CD4-positive, alpha-beta T cell (primary cell): ENCODE results near the gene NEK1. TPM values are rescaled to one million over a fixed set of nuclear protein-coding genes. Genes with fewer than 3 reads are reported as not detected.

ENCODE experiments used
- ATAC-seq: fragments of 200-7000 bp; cut with Tn5 transposase; one replicate; pipeline ENCODE4 v1.10.0; 2022; ENCODE audit warnings: mild to moderate bottlenecking; ENCODE audit not compliant: poor library complexity
- CTCF ChIA-PET: fragments of 350-600 bp; sonication (Branson Sonifier 250); formaldehyde crosslinking; loops from one replicate; lab custom pipeline; 2021; ENCODE audit warnings: antibody characterized with exemption, inconsistent platforms; lab: Charles Lee
- POLR2A ChIA-PET: fragments of 350-600 bp; sonication (Branson Sonifier 250); formaldehyde crosslinking; loops from one replicate; lab custom pipeline; 2021; ENCODE audit warnings: antibody characterized with exemption, inconsistent platforms; lab: Charles Lee
- DNase-seq, 14 experiments: peaks; one replicate each; pipeline ENCODE4 v3.0.0-alpha.2; 2013 to 2020; ENCODE audit warnings: mixed read lengths in 2 of 14
- H3K27ac ChIP-seq, 2 donors: one replicate each; pipeline versions ENCODE4 v1.5.1 to v1.7.0; 2013; ENCODE audit warnings: low read length in 2 of 2, low read depth in 1 of 2, mild to moderate bottlenecking in 1 of 2
- H3K27me3 ChIP-seq, 2 experiments: 1 replicate in 1 of 2; 2 replicates in 1 of 2; pipeline versions ENCODE4 v1.6.1 to v1.7.0; 2013; ENCODE audit warnings: low read length in 2 of 2, control low read depth in 1 of 2, mild to moderate bottlenecking in 1 of 2, moderate library complexity in 1 of 2; ENCODE audit not compliant: insufficient read depth in 2 of 2, control insufficient read depth in 1 of 2
- H3K36me3 ChIP-seq: one replicate; pipeline ENCODE4 v1.6.1; 2013; ENCODE audit warnings: low read length, control low read depth; ENCODE audit not compliant: insufficient read depth
- H3K4me1 ChIP-seq: one replicate; pipeline ENCODE4 v1.6.1; 2013; ENCODE audit warnings: low read length, control low read depth; ENCODE audit not compliant: insufficient read depth
- H3K4me3 ChIP-seq: one replicate; pipeline ENCODE4 v1.5.1; 2013; ENCODE audit warnings: mild to moderate bottlenecking, low read length, moderate library complexity
- H3K9me3 ChIP-seq, 2 experiments: 1 replicate in 1 of 2; 2 replicates in 1 of 2; pipeline versions ENCODE4 v1.6.1 to v1.7.0; 2013; ENCODE audit warnings: low read length in 2 of 2, mild to moderate bottlenecking in 2 of 2, control low read depth in 1 of 2, moderate library complexity in 1 of 2; ENCODE audit not compliant: control insufficient read depth in 1 of 2, insufficient read depth in 1 of 2
- H3K27ac Mint-ChIP-seq: one replicate; pipeline ENCODE4 v1.8.0; 2020; ENCODE audit warnings: mixed read lengths
- H3K27me3 Mint-ChIP-seq: one replicate; pipeline ENCODE4 v1.8.0; 2021; ENCODE audit warnings: mixed read lengths
- H3K36me3 Mint-ChIP-seq: one replicate; pipeline ENCODE4 v1.8.0; 2021; ENCODE audit warnings: low read depth, mixed read lengths
- H3K4me1 Mint-ChIP-seq: one replicate; pipeline ENCODE4 v1.8.0; 2021; ENCODE audit warnings: low read depth, mixed read lengths
- H3K4me3 Mint-ChIP-seq: one replicate; pipeline ENCODE4 v1.8.0; 2020; ENCODE audit warnings: mild to moderate bottlenecking, mixed read lengths
- H3K9me3 Mint-ChIP-seq: one replicate; pipeline ENCODE4 v1.8.0; 2020; ENCODE audit warnings: mixed read lengths
- intact Hi-C, 2 experiments: fragments of 100-400 bp; cut with DNase I in 1 of 2; cut with micrococcal nuclease in 1 of 2; formaldehyde crosslinking; loops; one replicate each; pipeline versions ENCODE4 v1.15.1 to v1.9.0; 2023 to 2025; cut with DNase I, micrococcal nuclease
- total RNA-seq, 174 experiments: library from RNA in 2 of 174; stranded (reverse) in 2 of 174; gene quantifications; one replicate each; pipeline ENCODE4 v1.2.3 and lab custom pipeline; 2021 to 2026
- TF ChIP-seq, protein P1 (sequence below): fragments of 200-600 bp; IDR thresholded peaks from one replicate; pipeline ENCODE4 v1.8.0; 2022; ENCODE audit warnings: antibody characterized with exemption, mild to moderate bottlenecking

Gene NEK1
- total RNA-seq, 2 experiments from 2014 or later = 9.5 to 10.2 TPM

- Histone ChIP-seq H3K27ac (no peak overlapping the region), H3K4me3 (no peak overlapping the region), H3K36me3 (peaks cover 37% of the 10 kb centered on the region), H3K4me1 (no peaks in the 10 kb centered on the region), H3K9me3 (no peaks in the 10 kb centered on the region), H3K27me3 (no peaks in the 10 kb centered on the region)
- ATAC-seq (no peak), DNase-seq (no peak)
- Mint-ChIP-seq H3K36me3 (peaks cover 57% of the 10 kb centered on the region), H3K4me3 (no peak overlapping the region), H3K4me1 (no peaks in the 10 kb centered on the region), H3K27ac (no peak overlapping the region), H3K27me3 (no peaks in the 10 kb centered on the region), H3K9me3 (no peaks in the 10 kb centered on the region)
- TF ChIP-seq, protein P1, sequence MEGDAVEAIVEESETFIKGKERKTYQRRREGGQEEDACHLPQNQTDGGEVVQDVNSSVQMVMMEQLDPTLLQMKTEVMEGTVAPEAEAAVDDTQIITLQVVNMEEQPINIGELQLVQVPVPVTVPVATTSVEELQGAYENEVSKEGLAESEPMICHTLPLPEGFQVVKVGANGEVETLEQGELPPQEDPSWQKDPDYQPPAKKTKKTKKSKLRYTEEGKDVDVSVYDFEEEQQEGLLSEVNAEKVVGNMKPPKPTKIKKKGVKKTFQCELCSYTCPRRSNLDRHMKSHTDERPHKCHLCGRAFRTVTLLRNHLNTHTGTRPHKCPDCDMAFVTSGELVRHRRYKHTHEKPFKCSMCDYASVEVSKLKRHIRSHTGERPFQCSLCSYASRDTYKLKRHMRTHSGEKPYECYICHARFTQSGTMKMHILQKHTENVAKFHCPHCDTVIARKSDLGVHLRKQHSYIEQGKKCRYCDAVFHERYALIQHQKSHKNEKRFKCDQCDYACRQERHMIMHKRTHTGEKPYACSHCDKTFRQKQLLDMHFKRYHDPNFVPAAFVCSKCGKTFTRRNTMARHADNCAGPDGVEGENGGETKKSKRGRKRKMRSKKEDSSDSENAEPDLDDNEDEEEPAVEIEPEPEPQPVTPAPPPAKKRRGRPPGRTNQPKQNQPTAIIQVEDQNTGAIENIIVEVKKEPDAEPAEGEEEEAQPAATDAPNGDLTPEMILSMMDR = no peak
- CTCF ChIA-PET = no interaction called here
- intact Hi-C loops = no loop called here
- POLR2A ChIA-PET = no interaction called here
These were observed 28.8 kb downstream of the NEK1 start for GRCh38 chr4:169583563-169583962.

DNA sequence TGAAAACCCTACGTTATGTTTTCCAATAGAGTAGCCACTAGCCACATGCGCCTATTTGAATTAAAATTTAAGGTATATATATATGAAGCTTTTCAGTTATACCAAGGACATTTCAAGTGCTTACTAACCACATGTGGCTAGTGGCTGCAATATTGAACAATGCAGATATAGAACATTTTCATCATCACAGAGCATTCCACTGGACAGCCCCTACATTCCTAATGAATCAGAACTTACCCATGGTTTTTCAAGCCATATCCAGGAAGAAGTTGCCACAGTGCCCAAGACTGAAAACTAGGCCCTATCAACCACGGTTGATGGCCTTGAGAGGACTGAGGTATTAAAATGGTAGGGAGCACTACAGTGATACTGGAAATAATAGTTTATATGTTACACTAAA lies 29.7 kb downstream of the NEK1 start:
- H3K27ac Mint-ChIP-seq = no peak overlapping the region

DNA sequence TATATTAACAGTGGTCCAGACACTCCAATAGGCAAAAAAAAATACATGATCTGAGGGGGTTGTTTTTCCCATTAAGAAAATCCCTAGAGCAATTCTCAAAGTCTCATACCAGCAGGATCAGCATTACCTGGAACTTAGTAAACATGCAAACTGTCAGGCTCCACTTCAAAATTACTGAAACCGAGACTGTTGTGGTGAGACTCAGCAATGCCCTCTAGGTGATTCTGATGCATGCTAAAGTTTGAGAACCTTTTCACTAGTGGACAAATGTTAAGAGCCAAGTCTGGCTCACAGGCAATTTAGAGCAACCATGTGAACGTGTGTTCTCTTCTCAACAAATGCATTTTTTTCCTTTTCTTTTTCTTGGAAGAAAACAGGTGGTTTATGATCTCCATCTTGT lies 30.2 kb downstream of the NEK1 start:
- POLR2A ChIA-PET = no interaction called here
- Histone ChIP-seq H3K4me1 (no peaks in the 10 kb centered on the region), H3K4me3 (no peak overlapping the region), H3K9me3 (no peaks in the 10 kb centered on the region), H3K27me3 (no peaks in the 10 kb centered on the region), H3K36me3 (peaks cover 35% of the 10 kb centered on the region), H3K27ac (no peak overlapping the region)
- TF ChIP-seq, protein P1 = no peak
- CTCF ChIA-PET = no interaction called here
- no peak overlapping the region for H3K4me3 Mint-ChIP-seq
- no peaks in the 10 kb centered on the region for H3K27me3 Mint-ChIP-seq
- intact Hi-C loops = no loop called here
- ATAC-seq (no peak), DNase-seq (no peak)
- H3K9me3 Mint-ChIP-seq = no peaks in the 10 kb centered on the region
- H3K4me1 Mint-ChIP-seq = no peaks in the 10 kb centered on the region
- no peak overlapping the region for H3K27ac Mint-ChIP-seq
- peaks cover 57% of the 10 kb centered on the region for H3K36me3 Mint-ChIP-seq

More for the DNA sequence above, 29.7 kb downstream of the NEK1 start:
- TF ChIP-seq, protein P1 = no peak
- H3K4me3 ChIP-seq = no peak overlapping the region
- H3K36me3 ChIP-seq = peaks cover 35% of the 10 kb centered on the region
- CTCF ChIA-PET = no interaction called here
- DNase-seq = no peak
- Mint-ChIP-seq H3K27me3 (no peaks in the 10 kb centered on the region), H3K4me3 (no peak overlapping the region), H3K9me3 (no peaks in the 10 kb centered on the region), H3K36me3 (peaks cover 57% of the 10 kb centered on the region), H3K4me1 (no peaks in the 10 kb centered on the region)
- no peak for ATAC-seq
- POLR2A ChIA-PET = no interaction called here
- H3K27ac ChIP-seq = no peak overlapping the region
- intact Hi-C loops = no loop called here
- H3K9me3 ChIP-seq = no peaks in the 10 kb centered on the region
- no peaks in the 10 kb centered on the region for H3K4me1 ChIP-seq
- no peaks in the 10 kb centered on the region for H3K27me3 ChIP-seq
